GM12865 (cell line): Measurements from ENCODE around the gene OR5K1.

ENCODE experiments used
- DNase-seq: peaks from one replicate; pipeline ENCODE4 v3.0.0; 2010; ENCODE audit warnings: low read depth
- H3K4me3 ChIP-seq: 2 replicates; pipeline ENCODE4 v1.5.1; 2011; ENCODE audit warnings: mild to moderate bottlenecking, low read depth, low read length, control low read depth
- TF ChIP-seq, protein P1 (sequence below): IDR thresholded peaks from 2 replicates; pipeline ENCODE4 v1.5.1; 2011; ENCODE audit warnings: low read length, control low read depth, low read depth, inconsistent platforms; ENCODE audit not compliant: insufficient read depth; ENCODE audit errors: missing control alignments

OR5K1 gene

DNA sequence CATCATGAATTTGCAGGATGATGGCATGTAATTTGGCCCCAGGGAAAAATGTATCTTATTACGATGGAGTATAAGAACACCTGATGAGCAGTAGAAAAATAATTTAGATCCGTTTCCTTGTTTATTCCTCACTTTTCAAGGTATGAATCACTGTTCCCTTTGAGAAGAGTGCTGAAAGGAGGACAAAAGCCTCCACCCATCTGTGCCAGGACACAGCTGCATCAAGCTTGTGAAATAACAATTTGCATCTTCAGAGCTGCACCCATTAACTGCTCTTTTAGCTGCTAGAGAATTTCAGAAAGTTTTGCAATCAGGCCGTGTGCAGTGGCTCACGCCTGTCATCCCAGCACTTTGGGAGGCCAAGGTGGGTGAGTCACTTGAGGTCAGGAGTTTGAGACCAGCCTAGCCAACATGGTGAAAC lies 50.1 kb downstream of the OR5K1 start:
- H3K4me3 ChIP-seq, result no peak overlapping the region
- no peak for DNase-seq
- TF ChIP-seq, protein P1, sequence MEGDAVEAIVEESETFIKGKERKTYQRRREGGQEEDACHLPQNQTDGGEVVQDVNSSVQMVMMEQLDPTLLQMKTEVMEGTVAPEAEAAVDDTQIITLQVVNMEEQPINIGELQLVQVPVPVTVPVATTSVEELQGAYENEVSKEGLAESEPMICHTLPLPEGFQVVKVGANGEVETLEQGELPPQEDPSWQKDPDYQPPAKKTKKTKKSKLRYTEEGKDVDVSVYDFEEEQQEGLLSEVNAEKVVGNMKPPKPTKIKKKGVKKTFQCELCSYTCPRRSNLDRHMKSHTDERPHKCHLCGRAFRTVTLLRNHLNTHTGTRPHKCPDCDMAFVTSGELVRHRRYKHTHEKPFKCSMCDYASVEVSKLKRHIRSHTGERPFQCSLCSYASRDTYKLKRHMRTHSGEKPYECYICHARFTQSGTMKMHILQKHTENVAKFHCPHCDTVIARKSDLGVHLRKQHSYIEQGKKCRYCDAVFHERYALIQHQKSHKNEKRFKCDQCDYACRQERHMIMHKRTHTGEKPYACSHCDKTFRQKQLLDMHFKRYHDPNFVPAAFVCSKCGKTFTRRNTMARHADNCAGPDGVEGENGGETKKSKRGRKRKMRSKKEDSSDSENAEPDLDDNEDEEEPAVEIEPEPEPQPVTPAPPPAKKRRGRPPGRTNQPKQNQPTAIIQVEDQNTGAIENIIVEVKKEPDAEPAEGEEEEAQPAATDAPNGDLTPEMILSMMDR, result no peak

DNA sequence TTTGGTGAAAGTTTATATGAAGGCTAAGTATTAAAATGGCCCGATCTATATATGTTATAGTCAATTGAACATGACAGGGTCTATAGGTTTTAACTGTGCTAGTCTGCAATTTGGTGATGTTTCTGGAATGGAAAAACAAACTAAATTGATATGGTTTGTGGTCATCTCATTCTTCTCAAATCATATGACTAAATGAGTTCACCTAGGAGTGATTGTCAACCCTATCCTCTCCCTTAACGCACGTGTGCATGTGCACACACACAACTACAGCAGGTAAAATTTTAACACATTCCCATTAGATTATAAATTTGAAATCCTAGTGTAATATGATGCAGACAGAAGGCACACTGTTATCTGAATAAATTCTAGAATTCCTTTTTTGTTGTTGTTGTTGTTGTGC lies 50.7 kb downstream of the OR5K1 start:
- TF ChIP-seq, protein P1, result no peak
- no peak overlapping the region for H3K4me3 ChIP-seq
- DNase-seq, result no peak

DNA sequence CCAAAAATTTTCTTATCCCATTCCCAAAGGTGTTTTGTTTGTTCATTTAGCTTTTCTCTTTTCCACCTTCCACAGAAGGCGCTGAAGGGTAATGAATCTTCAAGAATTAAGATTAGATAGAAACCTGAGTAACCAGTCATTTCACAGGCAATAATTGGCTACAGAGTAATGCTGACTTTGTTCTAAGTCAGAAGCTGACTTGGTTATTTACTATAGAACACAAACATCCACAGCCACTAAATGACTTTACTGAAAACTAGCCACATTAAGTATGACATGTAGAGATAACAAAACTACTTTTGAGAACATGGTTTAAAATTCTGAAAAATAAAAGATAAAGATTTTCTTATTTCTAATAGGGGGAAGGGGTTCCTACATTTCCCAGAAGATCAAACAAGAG lies 51.9 kb downstream of the OR5K1 start:
- TF ChIP-seq, protein P1, result no peak
- H3K4me3 ChIP-seq, result no peak overlapping the region
- DNase-seq, result no peak

DNA sequence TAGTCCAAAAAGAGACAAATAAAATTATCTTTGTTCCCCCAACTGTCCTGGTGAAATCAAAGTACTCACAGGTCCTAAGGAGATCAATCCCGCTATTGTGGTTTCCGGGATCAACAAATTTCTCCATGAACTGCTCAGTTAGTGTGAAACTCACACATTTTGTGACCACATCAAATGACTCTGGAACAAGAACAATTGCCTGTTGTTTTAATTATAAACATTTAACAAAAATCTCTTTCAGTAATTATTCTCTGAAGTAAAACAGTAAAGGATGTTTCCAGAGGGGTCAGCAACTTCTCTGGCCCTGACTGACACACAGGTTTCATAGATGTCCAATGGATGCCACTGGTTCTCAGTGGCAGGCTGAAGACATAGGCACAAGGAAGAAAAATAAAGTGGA lies 55.8 kb downstream of the OR5K1 start:
- DNase-seq, result no peak
- no peak overlapping the region for H3K4me3 ChIP-seq
- TF ChIP-seq, protein P1, result no peak

DNA sequence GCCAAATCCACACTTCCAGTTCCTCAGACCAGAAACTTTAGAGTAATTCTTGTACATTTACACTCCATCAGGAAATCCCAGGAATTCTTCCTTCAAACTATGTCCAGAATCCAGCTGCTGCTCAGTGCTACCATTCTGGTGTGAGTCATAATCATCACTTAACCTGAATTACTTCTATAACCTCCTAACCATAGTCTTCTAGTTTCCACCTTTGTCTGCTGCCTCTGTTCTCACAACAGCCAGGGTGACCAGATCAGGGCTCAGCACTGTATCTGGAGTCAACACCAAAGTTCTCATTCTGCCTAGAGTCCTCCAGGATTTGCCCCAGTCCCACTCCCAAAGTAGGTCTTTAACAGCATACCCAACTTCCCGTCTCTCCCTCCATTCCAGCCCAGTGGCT lies 56.4 kb downstream of the OR5K1 start:
- DNase-seq, result no peak
- H3K4me3 ChIP-seq, result peak overlapping the region; percentile 88; the same call in 1 of the 2 replicates
- TF ChIP-seq, protein P1, result no peak

DNA sequence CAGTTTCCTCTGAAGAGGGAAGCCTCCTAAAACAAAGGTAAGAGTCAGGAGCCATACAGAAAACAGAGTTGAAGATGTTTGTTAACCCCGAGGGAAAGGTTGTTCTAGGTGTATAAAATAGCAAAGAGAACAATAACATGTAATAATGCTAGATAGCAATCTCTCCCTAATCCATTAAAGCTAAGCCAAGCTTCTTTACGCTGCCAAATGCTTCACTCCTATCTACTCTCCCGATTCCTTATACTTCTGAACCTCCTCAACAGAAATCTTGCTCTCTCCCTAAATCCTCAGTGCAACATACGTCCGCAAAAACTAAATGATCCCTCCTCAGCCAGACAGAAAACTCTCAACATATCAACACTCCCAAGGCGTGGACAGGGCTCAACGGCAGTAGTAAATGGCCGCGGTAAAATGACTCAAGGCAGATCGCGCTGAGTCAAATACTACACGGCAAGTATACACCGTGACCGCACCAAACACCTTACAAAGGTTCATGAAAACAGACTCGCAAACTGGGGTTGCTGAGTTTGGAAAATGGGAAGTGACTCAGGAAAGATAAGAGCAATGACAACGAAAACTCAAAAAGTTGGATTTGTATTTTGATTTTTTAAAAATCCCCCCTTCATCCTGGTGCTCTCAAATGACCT lies 59.0 kb downstream of the OR5K1 start:
- DNase-seq, result peak; percentile 83
- TF ChIP-seq, protein P1, result no peak
- H3K4me3 ChIP-seq, result peak overlapping the region; percentile 88
